DND-41 (cell line): ENCODE measurements around the gene RELN.

Experiments
- ATAC-seq: fragments of 200-7000 bp; cut with Tn5 transposase; 3 replicates; pipeline ENCODE4 v1.9.1; 2021; ENCODE audit warnings: low read depth; ENCODE audit not compliant: insufficient read depth
- DNase-seq: peaks from one replicate; pipeline ENCODE4 v3.0.0-alpha.2; 2020
- H2AFZ ChIP-seq: 2 replicates; pipeline ENCODE4 v1.6.0; 2012; ENCODE audit warnings: low read depth, low read length
- H3K27ac ChIP-seq: 2 replicates; pipeline ENCODE4 v1.5.1; 2012; ENCODE audit warnings: low read length, inconsistent platforms
- H3K27me3 ChIP-seq: fragments of 200-600 bp; sonication (generic); 2 replicates; pipeline ENCODE4 v1.6.0; 2012; ENCODE audit warnings: low read length, mild to moderate bottlenecking, inconsistent platforms; ENCODE audit not compliant: insufficient read depth, poor library complexity
- H3K36me3 ChIP-seq: 2 replicates; pipeline ENCODE4 v1.5.1; 2012; ENCODE audit warnings: low read length, inconsistent platforms; ENCODE audit not compliant: insufficient read depth
- H3K4me1 ChIP-seq: 2 replicates; pipeline ENCODE4 v1.5.1; 2012; ENCODE audit warnings: mild to moderate bottlenecking, low read length; ENCODE audit not compliant: insufficient read depth
- H3K4me2 ChIP-seq: 2 replicates; pipeline ENCODE4 v1.6.0; 2012; ENCODE audit warnings: mild to moderate bottlenecking, moderate library complexity, low read length, inconsistent platforms; ENCODE audit not compliant: insufficient read depth
- H3K4me3 ChIP-seq, 2 experiments: fragments of 200-600 bp in 1 of 2; shearing (Covaris generic) in 1 of 2; 2 replicates each; pipeline ENCODE4 v1.5.1; 2012 to 2016; ENCODE audit warnings: inconsistent platforms in 2 of 2, low read length in 2 of 2, mild to moderate bottlenecking in 2 of 2, low read depth in 1 of 2, moderate library complexity in 1 of 2
- H3K79me2 ChIP-seq: 2 replicates; pipeline ENCODE4 v1.6.0; 2012; ENCODE audit warnings: low read length, inconsistent platforms; ENCODE audit not compliant: insufficient read depth
- H3K9ac ChIP-seq: 2 replicates; pipeline ENCODE4 v1.6.0; 2012; ENCODE audit warnings: low read depth, mild to moderate bottlenecking, inconsistent platforms, low read length, moderate library complexity
- H3K9me3 ChIP-seq: 2 replicates; pipeline ENCODE4 v1.5.1; 2012; ENCODE audit warnings: low read length, moderate library complexity, mild to moderate bottlenecking, inconsistent platforms; ENCODE audit not compliant: insufficient read depth, severe bottlenecking
- H4K20me1 ChIP-seq: 2 replicates; pipeline ENCODE4 v1.6.0; 2012; ENCODE audit warnings: low read length; ENCODE audit not compliant: insufficient read depth
- EZH2 ChIP-seq: IDR thresholded peaks from 3 replicates; pipeline ENCODE4 v1.6.1; 2012; ENCODE audit warnings: borderline replicate concordance, low read depth, mild to moderate bottlenecking, moderate library complexity, low read length, inconsistent platforms; ENCODE audit not compliant: severe bottlenecking
- TF ChIP-seq, protein P1 (sequence below): IDR thresholded peaks from 2 replicates; pipeline ENCODE4 v1.5.1; 2012; ENCODE audit warnings: borderline replicate concordance, low read length, moderate library complexity, mild to moderate bottlenecking; ENCODE audit not compliant: poor library complexity, severe bottlenecking; ENCODE audit errors: extremely low read depth

Gene RELN

DNA sequence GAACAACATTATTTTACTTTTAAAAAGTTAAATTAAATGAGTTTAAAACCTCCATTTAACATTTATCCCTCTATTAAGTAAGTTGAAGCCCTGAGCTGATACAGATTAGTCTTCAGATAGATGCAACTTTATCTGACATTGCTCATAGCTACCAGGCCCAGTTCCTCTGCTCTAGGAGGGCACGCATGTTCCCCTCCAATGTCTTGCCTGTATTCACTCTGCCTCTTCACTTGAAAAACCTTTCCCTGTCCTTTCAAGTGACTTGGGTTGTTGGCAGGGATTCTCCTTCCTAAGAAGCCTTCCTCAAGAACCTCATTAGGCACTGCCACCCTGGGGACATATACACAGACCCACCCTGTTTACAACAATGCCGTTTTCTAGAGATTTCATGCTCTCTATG is 270.4 kb downstream of the RELN start:
- H3K4me3 ChIP-seq, result no peak overlapping the region
- no peak overlapping the region for H3K27ac ChIP-seq
- TF ChIP-seq, protein P1, sequence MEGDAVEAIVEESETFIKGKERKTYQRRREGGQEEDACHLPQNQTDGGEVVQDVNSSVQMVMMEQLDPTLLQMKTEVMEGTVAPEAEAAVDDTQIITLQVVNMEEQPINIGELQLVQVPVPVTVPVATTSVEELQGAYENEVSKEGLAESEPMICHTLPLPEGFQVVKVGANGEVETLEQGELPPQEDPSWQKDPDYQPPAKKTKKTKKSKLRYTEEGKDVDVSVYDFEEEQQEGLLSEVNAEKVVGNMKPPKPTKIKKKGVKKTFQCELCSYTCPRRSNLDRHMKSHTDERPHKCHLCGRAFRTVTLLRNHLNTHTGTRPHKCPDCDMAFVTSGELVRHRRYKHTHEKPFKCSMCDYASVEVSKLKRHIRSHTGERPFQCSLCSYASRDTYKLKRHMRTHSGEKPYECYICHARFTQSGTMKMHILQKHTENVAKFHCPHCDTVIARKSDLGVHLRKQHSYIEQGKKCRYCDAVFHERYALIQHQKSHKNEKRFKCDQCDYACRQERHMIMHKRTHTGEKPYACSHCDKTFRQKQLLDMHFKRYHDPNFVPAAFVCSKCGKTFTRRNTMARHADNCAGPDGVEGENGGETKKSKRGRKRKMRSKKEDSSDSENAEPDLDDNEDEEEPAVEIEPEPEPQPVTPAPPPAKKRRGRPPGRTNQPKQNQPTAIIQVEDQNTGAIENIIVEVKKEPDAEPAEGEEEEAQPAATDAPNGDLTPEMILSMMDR, result no peak
- TF ChIP-seq EZH2, result no peak
- no peaks in the 10 kb centered on the region for H3K79me2 ChIP-seq
- H3K27me3 ChIP-seq, result peaks cover 15% of the 10 kb centered on the region
- no peak overlapping the region for H3K4me2 ChIP-seq
- H3K4me1 ChIP-seq, result no peaks in the 10 kb centered on the region
- ATAC-seq, result no peak
- no peak overlapping the region for H2AFZ ChIP-seq
- no peaks in the 10 kb centered on the region for H3K36me3 ChIP-seq
- no peaks in the 10 kb centered on the region for H4K20me1 ChIP-seq
- no peak overlapping the region for H3K9ac ChIP-seq
- no peaks in the 10 kb centered on the region for H3K9me3 ChIP-seq
- DNase-seq, result no peak

DNA sequence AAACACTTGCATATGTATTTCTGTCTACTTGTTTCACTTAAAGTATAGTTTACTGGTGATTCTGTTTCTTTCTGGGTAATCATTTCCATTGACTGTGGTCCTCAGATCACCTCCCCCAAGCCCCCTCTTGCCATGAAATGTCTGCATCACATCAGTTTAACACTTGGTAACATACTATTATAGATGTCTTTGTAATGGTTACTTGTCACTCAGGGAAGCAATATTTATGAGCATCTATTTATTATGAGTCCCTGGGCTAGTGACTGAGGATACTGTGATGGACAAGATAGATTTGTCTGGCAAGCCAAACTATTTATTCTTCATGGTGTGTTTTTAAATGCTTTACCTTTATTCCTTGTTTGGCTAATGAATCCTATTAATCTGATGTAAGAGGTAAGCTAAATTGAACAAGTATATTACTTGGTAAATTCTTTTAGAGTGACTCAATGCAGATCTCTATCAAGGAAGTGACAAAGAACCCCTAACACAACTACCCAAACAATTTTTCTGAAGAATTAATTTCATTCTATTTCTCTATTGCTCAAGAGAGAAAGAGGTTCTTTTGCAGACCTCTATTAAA is 270.9 kb downstream of the RELN start:
- Histone ChIP-seq H3K9ac (no peak overlapping the region), H3K27me3 (peaks cover 15% of the 10 kb centered on the region), H4K20me1 (no peaks in the 10 kb centered on the region), H3K36me3 (no peaks in the 10 kb centered on the region), H3K4me2 (no peak overlapping the region), H3K4me3 (no peak overlapping the region), H3K4me1 (no peaks in the 10 kb centered on the region), H3K9me3 (no peaks in the 10 kb centered on the region), H2AFZ (no peak overlapping the region), H3K27ac (no peak overlapping the region), H3K79me2 (no peaks in the 10 kb centered on the region)
- ATAC-seq (no peak), DNase-seq (no peak)
- TF ChIP-seq, protein P1, result no peak
- no peak for TF ChIP-seq EZH2

DNA sequence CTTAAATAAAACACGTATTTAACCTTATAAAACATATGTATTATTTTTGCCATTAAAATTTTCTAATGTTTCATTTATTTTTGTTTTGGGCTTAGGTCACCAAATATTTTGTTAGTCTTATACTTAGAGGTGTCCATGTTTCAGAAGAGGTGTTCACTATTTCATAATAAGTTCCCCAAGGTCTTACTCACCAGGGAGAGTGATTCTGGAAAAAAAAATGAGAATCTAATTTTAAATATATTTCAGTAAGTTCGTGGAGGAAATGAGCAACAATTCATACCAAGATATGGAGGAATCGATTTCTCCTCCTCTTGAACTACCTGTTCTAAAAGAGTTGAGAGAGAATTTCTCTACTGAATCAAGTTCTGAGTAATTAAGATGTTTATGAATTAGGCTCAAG is 271.9 kb downstream of the RELN start:
- H3K9ac ChIP-seq, result no peak overlapping the region
- TF ChIP-seq EZH2, result no peak
- TF ChIP-seq, protein P1, result no peak
- no peaks in the 10 kb centered on the region for H3K9me3 ChIP-seq
- ATAC-seq (no peak), DNase-seq (no peak)
- no peaks in the 10 kb centered on the region for H4K20me1 ChIP-seq
- H3K4me2 ChIP-seq, result no peak overlapping the region
- no peak overlapping the region for H3K4me3 ChIP-seq
- no peak overlapping the region for H2AFZ ChIP-seq
- H3K27me3 ChIP-seq, result peaks cover 15% of the 10 kb centered on the region
- H3K79me2 ChIP-seq, result no peaks in the 10 kb centered on the region
- no peaks in the 10 kb centered on the region for H3K36me3 ChIP-seq
- no peaks in the 10 kb centered on the region for H3K4me1 ChIP-seq
- no peak overlapping the region for H3K27ac ChIP-seq
